Brain microvascular endothelial cell (primary cell): Measurements from ENCODE around the gene EFTUD2.
A peak's percentile ranks its signal among the peaks of the same experiment; 100 is the strongest.
"Not testable (repeated sequence)": the region's sequence is repeated elsewhere in the genome, so short reads cannot be mapped to it uniquely, and the experiment has no call there.

Experiments
- DNase-seq: peaks from one replicate; pipeline ENCODE4 v3.0.0-alpha.2; 2020
- H3K27ac ChIP-seq: fragments of 250-450 bp; sonication (Bioruptor Pico); 2 replicates; pipeline ENCODE4 v1.5.1; 2020; ENCODE audit warnings: mild to moderate bottlenecking, moderate library complexity
- H3K27me3 ChIP-seq: fragments of 250-450 bp; sonication (Bioruptor Pico); replicated peaks from 2 replicates; pipeline ENCODE4 v1.5.1; 2020; ENCODE audit warnings: mild to moderate bottlenecking
- H3K36me3 ChIP-seq: fragments of 250-450 bp; sonication (Bioruptor Pico); replicated peaks from 2 replicates; pipeline ENCODE4 v1.5.1; 2020; ENCODE audit warnings: mild to moderate bottlenecking
- H3K4me3 ChIP-seq: 2 replicates; pipeline ENCODE4 v1.5.1; 2011; ENCODE audit warnings: low read depth, mild to moderate bottlenecking, control low read depth, low read length, moderate library complexity
- in situ Hi-C: cut with HindIII; loops from 2 replicates; pipeline ENCODE4 v1.10.0; 2017; ENCODE audit warnings: low sequenced_read_pairs, low pct_ligation_motif_present
- TF ChIP-seq, protein P1 (sequence below): IDR thresholded peaks from 2 replicates; pipeline ENCODE4 v1.5.1; 2011; ENCODE audit warnings: low read depth, mild to moderate bottlenecking, moderate library complexity, low read length, control low read depth, inconsistent platforms; ENCODE audit errors: missing control alignments

EFTUD2 gene

DNA sequence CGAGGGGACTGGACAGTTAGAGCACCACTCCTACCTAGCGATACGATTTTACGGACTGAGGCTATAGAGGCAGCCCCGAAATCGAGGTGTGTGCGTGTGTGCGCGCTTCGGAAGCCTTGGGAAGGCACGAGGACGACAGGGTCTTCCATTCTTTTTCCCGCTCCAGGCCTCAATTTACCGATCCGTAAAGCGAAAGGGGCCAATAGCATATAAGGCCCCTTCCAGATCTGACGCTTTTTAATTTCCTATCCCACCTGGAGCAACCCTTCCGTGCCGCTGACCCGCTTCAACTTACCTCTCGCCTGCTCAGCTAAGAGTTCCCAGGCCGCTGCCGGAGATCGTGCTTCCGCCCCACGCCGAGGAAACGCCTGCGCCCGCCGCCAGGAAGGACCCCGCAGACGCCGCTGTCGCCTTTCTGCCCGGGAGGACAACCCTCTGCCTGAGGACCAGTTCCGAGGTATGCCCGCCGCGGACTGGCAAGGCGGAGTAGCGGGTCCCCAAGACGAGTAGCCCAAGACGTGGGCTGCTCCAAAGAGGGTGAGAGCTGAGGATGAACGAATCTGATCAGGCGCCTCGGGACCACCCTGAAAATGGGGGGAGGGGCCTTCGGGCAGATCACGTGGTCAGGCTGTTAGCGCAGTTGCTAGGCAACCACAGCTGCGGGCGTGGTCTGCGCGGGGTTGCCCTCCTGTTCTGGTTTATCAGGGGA, at the start of gene EFTUD2:
Gene EFTUD2, minus strand, starts transcription at position 372 of the 709 bp plus-strand sequence. CDS start 4,924 bp downstream, outside the sequence.
- peak within 1 kb of the TSS; percentile 100 for H3K27ac ChIP-seq
- H3K36me3 ChIP-seq = peaks cover 6% of the 10 kb centered on the region
- peak within 1 kb of the TSS; percentile 94 for H3K4me3 ChIP-seq
- TF ChIP-seq, protein P1, sequence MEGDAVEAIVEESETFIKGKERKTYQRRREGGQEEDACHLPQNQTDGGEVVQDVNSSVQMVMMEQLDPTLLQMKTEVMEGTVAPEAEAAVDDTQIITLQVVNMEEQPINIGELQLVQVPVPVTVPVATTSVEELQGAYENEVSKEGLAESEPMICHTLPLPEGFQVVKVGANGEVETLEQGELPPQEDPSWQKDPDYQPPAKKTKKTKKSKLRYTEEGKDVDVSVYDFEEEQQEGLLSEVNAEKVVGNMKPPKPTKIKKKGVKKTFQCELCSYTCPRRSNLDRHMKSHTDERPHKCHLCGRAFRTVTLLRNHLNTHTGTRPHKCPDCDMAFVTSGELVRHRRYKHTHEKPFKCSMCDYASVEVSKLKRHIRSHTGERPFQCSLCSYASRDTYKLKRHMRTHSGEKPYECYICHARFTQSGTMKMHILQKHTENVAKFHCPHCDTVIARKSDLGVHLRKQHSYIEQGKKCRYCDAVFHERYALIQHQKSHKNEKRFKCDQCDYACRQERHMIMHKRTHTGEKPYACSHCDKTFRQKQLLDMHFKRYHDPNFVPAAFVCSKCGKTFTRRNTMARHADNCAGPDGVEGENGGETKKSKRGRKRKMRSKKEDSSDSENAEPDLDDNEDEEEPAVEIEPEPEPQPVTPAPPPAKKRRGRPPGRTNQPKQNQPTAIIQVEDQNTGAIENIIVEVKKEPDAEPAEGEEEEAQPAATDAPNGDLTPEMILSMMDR = no peak
- peak; percentile 81 for DNase-seq
- no peaks in the 10 kb centered on the region for H3K27me3 ChIP-seq
- in situ Hi-C loops = loop anchor here (25.0 kb wide), 1 partner anchor 112 kb away; no protein-coding TSS in a partner anchor

- DNase-seq = no peak
- H3K36me3 ChIP-seq = no peaks in the 10 kb centered on the region
- TF ChIP-seq, protein P1 = no peak
- peak overlapping the region; percentile 93 for H3K4me3 ChIP-seq
- H3K27ac ChIP-seq = no peak overlapping the region
- in situ Hi-C loops = no loop called here
- H3K27me3 ChIP-seq = no peaks in the 10 kb centered on the region
Measured at GRCh38 chr17:44948315-44948795, 49.1 kb upstream of the EFTUD2 start.

DNA sequence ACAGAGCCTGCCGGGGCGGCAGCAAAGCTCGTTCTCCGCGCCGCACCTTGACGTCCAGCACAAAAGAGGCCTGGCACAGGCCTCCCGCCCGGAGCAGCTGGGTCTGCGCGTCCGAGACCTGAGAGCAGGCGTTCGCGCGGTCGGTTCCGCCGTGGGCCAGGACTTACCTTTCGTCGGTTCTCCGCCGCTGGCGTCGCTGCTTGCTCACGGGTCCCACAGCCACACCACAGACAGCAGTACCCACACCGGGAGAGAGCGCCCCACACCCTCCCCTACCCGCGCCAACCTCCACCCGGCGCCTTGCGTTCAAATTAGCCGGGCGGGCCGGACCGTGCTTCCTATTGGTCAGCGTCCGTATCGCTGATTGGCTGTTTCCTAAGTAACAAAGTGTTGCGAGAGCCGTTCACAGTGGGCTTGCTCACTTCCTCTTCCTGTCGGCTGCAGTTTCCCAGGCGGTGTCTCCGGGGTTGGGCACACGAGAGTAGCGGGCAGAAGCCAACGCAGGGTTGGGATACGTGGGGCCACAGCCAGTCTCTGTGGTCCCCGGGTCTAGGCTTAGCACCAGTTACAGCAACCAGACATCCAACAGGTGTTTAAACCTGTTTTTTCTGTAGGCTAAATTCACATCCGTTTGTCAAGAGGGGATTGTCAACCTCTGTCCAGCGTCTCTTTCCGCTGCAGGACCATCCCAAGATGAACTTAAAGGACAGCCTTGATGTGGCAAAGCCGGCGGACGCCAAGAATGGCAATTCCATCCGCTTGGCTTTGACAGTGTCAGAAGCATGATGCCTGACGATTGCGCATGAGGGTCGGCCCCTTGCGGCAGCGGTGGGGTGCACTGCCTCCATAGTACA, 48.4 kb upstream of the EFTUD2 start, which contains the start of gene KIF18B:
Gene KIF18B, minus strand, starts transcription at position 313 of the 854 bp plus-strand sequence. CDS start 11,429 bp downstream, outside the sequence.
- H3K27me3 ChIP-seq = no peaks in the 10 kb centered on the region
- DNase-seq = peak; percentile 92
- TF ChIP-seq, protein P1 = no peak
- H3K36me3 ChIP-seq = no peaks in the 10 kb centered on the region
- peak within 1 kb of the TSS; percentile 30 for H3K27ac ChIP-seq
- in situ Hi-C loops = no loop called here
- H3K4me3 ChIP-seq = peak within 1 kb of the TSS; percentile 93

DNA sequence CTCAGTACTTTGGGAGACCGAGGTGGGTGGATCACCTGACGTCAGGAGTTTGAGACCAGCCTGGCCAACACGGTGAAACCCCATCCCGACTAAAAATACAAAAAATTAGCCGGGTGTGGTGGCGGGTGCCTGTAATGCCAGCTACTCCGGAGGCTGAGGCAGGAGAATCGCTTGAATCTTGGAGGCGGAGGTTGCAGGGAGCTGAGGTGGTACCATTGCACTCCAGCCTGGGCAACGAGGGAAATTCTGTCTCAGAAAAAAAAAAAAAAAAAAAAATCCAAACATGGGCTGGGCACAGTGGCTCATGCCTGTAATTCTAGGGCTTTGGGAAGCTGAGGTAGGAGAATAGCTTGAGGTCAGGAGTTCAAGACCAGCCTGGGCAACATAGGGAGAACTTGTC, 46.4 kb upstream of the EFTUD2 start:
- DNase-seq, H3K4me3 ChIP-seq, H3K27me3 ChIP-seq, H3K36me3 ChIP-seq, in situ Hi-C loops, H3K27ac ChIP-seq: not testable (repeated sequence)

DNA sequence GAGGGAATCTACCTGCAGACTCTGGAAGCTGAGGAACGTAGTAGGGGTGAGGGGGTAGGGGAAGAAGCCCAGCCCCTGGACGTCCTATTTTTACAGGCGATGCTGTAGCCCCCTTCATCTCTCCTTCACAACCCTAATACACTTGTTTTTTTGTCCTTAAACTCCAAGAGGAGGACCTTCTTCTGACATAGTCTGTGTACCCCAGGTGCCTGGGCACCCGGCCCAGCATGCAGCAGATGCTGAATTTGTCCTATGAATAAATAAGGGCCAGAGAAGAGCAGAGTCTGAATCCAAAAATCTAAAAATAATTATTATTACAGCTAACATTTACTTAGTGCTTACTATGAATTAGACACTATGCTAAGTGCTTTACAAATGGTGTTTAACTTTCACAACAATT, 43.2 kb upstream of the EFTUD2 start:
- TF ChIP-seq, protein P1 = no peak
- no peak for DNase-seq
- Histone ChIP-seq H3K36me3 (no peaks in the 10 kb centered on the region), H3K4me3 (no peak overlapping the region), H3K27ac (no peak overlapping the region), H3K27me3 (no peaks in the 10 kb centered on the region)
- in situ Hi-C loops = no loop called here

DNA sequence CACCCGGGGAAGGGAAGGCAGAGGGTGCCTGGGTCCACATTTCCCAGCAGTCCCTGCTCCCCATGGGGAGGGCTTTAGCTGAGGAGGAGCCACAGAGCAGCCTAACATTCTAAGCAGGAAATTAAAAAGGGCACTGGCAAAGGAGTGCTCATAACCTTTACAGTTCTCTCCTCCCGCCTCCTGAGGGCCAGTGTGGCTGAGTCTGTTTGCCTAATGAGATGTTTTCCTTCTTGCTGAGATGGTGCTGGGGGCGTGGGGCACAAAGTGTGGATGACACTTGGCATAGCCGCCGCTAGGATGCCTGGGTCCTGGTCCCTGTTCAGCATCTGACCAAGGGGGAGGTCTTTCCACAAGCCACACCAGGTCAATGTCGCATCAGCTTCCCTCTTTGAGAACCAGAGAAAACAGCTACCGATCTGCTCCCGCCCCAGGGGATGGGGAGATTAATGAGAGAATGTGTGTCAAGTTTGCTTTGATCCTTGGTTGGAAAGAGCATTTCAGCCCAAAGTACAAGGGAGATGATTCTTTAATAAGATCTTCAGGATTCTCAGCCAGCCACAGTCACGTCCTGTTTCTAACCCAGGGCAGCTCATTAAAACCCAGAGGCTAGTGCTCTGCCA, 42.6 kb upstream of the EFTUD2 start:
- H3K27me3 ChIP-seq = no peaks in the 10 kb centered on the region
- peak overlapping the region; percentile 17 for H3K4me3 ChIP-seq
- H3K27ac ChIP-seq = no peak overlapping the region
- in situ Hi-C loops = no loop called here
- H3K36me3 ChIP-seq = no peaks in the 10 kb centered on the region
- TF ChIP-seq, protein P1 = peak; percentile 8
- no peak for DNase-seq
